DMS 273 treated with DMSO at 0.1 percent for 48 hours (cell line): ENCODE measurements around the gene ISG15.
"Not testable (repeated sequence)": the region's sequence is repeated elsewhere in the genome, so short reads cannot be mapped to it uniquely, and the experiment has no call there.

Source experiments
- DNase-seq: peaks from one replicate; lab custom pipeline; 2025; lab: John Stamatoyannopoulos, UW

ISG15 gene

GRCh38 chr1:1013922-1014648, 788 bp downstream of the ISG15 start:
- no peak for DNase-seq

GRCh38 chr1:1014799-1015681, 1.7 kb downstream of the ISG15 start:
- no peak for DNase-seq

- not testable (repeated sequence) for DNase-seq
Measured at GRCh38 chr1:1017397-1018320, 4.4 kb downstream of the ISG15 start.

- DNase-seq = not testable (repeated sequence)
Measured at GRCh38 chr1:1018321-1018685, 5.0 kb downstream of the ISG15 start.

- no peak for DNase-seq
Measured at GRCh38 chr1:1019122-1019999, 6.1 kb downstream of the ISG15 start.

GRCh38 chr1:1020000-1020404, 6.7 kb downstream of the ISG15 start, which contains the start of gene AGRN:
AGRN (plus strand) TSS chr1:1020120; CDS start chr1:1020173, 53 bp downstream.
- DNase-seq = no peak

GRCh38 chr1:1020415-1021009, 7.2 kb downstream of the ISG15 start:
- DNase-seq = no peak

GRCh38 chr1:1021010-1021919, 8.0 kb downstream of the ISG15 start:
- peak; percentile 53 for DNase-seq

- no peak for DNase-seq
Measured at GRCh38 chr1:1021920-1022259, 8.6 kb downstream of the ISG15 start.

GRCh38 chr1:1022302-1023009, 9.2 kb downstream of the ISG15 start:
- DNase-seq = no peak

GRCh38 chr1:1023700-1024099, 10.4 kb downstream of the ISG15 start:
- no peak for DNase-seq

- no peak for DNase-seq
Measured at GRCh38 chr1:1024149-1024770, 11.0 kb downstream of the ISG15 start.

- DNase-seq = no peak
Measured at GRCh38 chr1:1024771-1025699, 11.7 kb downstream of the ISG15 start.

- no peak for DNase-seq
Measured at GRCh38 chr1:1025730-1026129, 12.4 kb downstream of the ISG15 start.

- DNase-seq = no peak
Measured at GRCh38 chr1:1026599-1027413, 13.5 kb downstream of the ISG15 start.

GRCh38 chr1:1027791-1028190, 14.5 kb downstream of the ISG15 start:
- DNase-seq = no peak
